Pulmonary artery endothelial cell (primary cell): ENCODE measurements around the gene ALDH4A1. TPM values are rescaled to one million over a fixed set of nuclear protein-coding genes. Genes with fewer than 3 reads are reported as not detected.
A peak's percentile ranks its signal among the peaks of the same experiment; 100 is the strongest.
"Not testable (repeated sequence)": the region's sequence is repeated elsewhere in the genome, so short reads cannot be mapped to it uniquely, and the experiment has no call there.

Experiments used
- DNase-seq: peaks from one replicate; pipeline ENCODE4 v3.0.0-alpha.2; 2011; ENCODE audit warnings: low read depth, low spot score
- total RNA-seq: library from RNA; depleted of rRNA; stranded (reverse); fragments of >200 nt; gene quantifications from 2 replicates; pipeline ENCODE4 v1.2.3, GENCODE V29; 2014

The ALDH4A1 gene
- total RNA-seq, 1 donor from 2014 or later, result 11.8 TPM

- no peak for DNase-seq
Observed at GRCh38 chr1:18901147-18901951, 1.0 kb downstream of the ALDH4A1 start.

- no peak for DNase-seq
Observed at GRCh38 chr1:18900303-18900841, 2.0 kb downstream of the ALDH4A1 start.

GRCh38 chr1:18899363-18900049, 2.8 kb downstream of the ALDH4A1 start:
- no peak for DNase-seq

- no peak for DNase-seq
Observed at GRCh38 chr1:18898567-18898966, 3.8 kb downstream of the ALDH4A1 start.

GRCh38 chr1:18895317-18895716, 7.0 kb downstream of the ALDH4A1 start:
- DNase-seq, result no peak

- no peak for DNase-seq
Observed at GRCh38 chr1:18893120-18893519, 9.2 kb downstream of the ALDH4A1 start.

- DNase-seq, result not testable (repeated sequence)
Observed at GRCh38 chr1:18891858-18892257, 10.5 kb downstream of the ALDH4A1 start.

- no peak for DNase-seq
Observed at GRCh38 chr1:18891426-18891780, 11.0 kb downstream of the ALDH4A1 start.

- DNase-seq, result no peak
Observed at GRCh38 chr1:18890706-18891425, 11.5 kb downstream of the ALDH4A1 start.

GRCh38 chr1:18886003-18886335, 16.4 kb downstream of the ALDH4A1 start:
- no peak for DNase-seq

- DNase-seq, result no peak
Observed at GRCh38 chr1:18885311-18886002, 16.9 kb downstream of the ALDH4A1 start.

GRCh38 chr1:18884727-18885126, 17.6 kb downstream of the ALDH4A1 start:
- no peak for DNase-seq

GRCh38 chr1:18884419-18884717, 18.0 kb downstream of the ALDH4A1 start:
- no peak for DNase-seq

- DNase-seq, result peak; percentile 29
Observed at GRCh38 chr1:18883636-18884418, 18.5 kb downstream of the ALDH4A1 start.

- DNase-seq, result no peak
Observed at GRCh38 chr1:18883079-18883478, 19.3 kb downstream of the ALDH4A1 start.

- no peak for DNase-seq
Observed at GRCh38 chr1:18882486-18882885, 19.9 kb downstream of the ALDH4A1 start.

GRCh38 chr1:18881642-18882431, 20.5 kb downstream of the ALDH4A1 start:
- DNase-seq, result no peak

- no peak for DNase-seq
Observed at GRCh38 chr1:18881164-18881563, 21.2 kb downstream of the ALDH4A1 start.

GRCh38 chr1:18880585-18880984, 21.8 kb downstream of the ALDH4A1 start:
- no peak for DNase-seq

GRCh38 chr1:18879791-18880309, 22.5 kb downstream of the ALDH4A1 start:
- no peak for DNase-seq
